SHP77 treated with DMSO at 0.1 percent for 48 hours (cell line): Measurements from ENCODE around the gene TRIP12.
"Not testable (repeated sequence)": the region's sequence is repeated elsewhere in the genome, so short reads cannot be mapped to it uniquely, and the experiment has no call there.

Source experiments
- DNase-seq: peaks from one replicate; lab custom pipeline; 2025; lab: John Stamatoyannopoulos, UW

TRIP12 gene

GRCh38 chr2:229831805-229832509 lies 89.9 kb downstream of the TRIP12 start:
- no peak for DNase-seq

GRCh38 chr2:229825476-229825875 lies 96.3 kb downstream of the TRIP12 start:
- DNase-seq, result no peak

- DNase-seq, result no peak
These were observed 100.5 kb downstream of the TRIP12 start for GRCh38 chr2:229821316-229821715.

GRCh38 chr2:229818230-229818629 lies 103.6 kb downstream of the TRIP12 start:
- DNase-seq, result no peak

- no peak for DNase-seq
These were observed 106.0 kb downstream of the TRIP12 start for GRCh38 chr2:229815858-229816257.

GRCh38 chr2:229815342-229815741 lies 106.5 kb downstream of the TRIP12 start:
- DNase-seq, result no peak

GRCh38 chr2:229810786-229811185 lies 111.0 kb downstream of the TRIP12 start:
- no peak for DNase-seq

GRCh38 chr2:229805559-229805958 lies 116.2 kb downstream of the TRIP12 start:
- no peak for DNase-seq

- DNase-seq, result no peak
These were observed 119.0 kb downstream of the TRIP12 start for GRCh38 chr2:229802785-229803184.

- DNase-seq, result peak; percentile 13
These were observed 120.6 kb downstream of the TRIP12 start for GRCh38 chr2:229800997-229801754.

- no peak for DNase-seq
These were observed 123.2 kb downstream of the TRIP12 start for GRCh38 chr2:229798446-229799155.

- no peak for DNase-seq
These were observed 126.8 kb downstream of the TRIP12 start for GRCh38 chr2:229795058-229795457.

GRCh38 chr2:229794636-229795035 lies 127.2 kb downstream of the TRIP12 start:
- no peak for DNase-seq

- not testable (repeated sequence) for DNase-seq
These were observed 135.5 kb downstream of the TRIP12 start for GRCh38 chr2:229786289-229786688.

- DNase-seq, result no peak
These were observed 137.0 kb downstream of the TRIP12 start for GRCh38 chr2:229784791-229785190.

GRCh38 chr2:229783108-229783721 lies 138.6 kb downstream of the TRIP12 start:
- no peak for DNase-seq

- no peak for DNase-seq
These were observed 140.7 kb downstream of the TRIP12 start for GRCh38 chr2:229780856-229781773.

GRCh38 chr2:229779650-229780049 lies 142.2 kb downstream of the TRIP12 start:
- DNase-seq, result no peak

- no peak for DNase-seq
These were observed 144.1 kb downstream of the TRIP12 start for GRCh38 chr2:229777716-229778115.

GRCh38 chr2:229775614-229776313 lies 146.0 kb downstream of the TRIP12 start:
- DNase-seq, result no peak

- no peak for DNase-seq
These were observed 147.6 kb downstream of the TRIP12 start for GRCh38 chr2:229774237-229774636.
